Fibroblast of lung (primary cell): ENCODE data around the gene GLDC. TPM values are rescaled to one million over a fixed set of nuclear protein-coding genes. Genes with fewer than 3 reads are reported as not detected.

ENCODE experiments used
- DNase-seq, 2 donors: peaks; one replicate each; pipeline versions ENCODE4 v3.0.0 to v3.0.0-alpha.2; 2010; ENCODE audit warnings: low read depth in 2 of 2
- H2AFZ ChIP-seq: 2 replicates; pipeline ENCODE4 v1.5.1; 2012; ENCODE audit warnings: low read length, control low read depth, inconsistent platforms
- H3K27ac ChIP-seq: 2 replicates; pipeline ENCODE4 v1.5.1; 2011; ENCODE audit warnings: low read length, control low read depth; ENCODE audit not compliant: insufficient read depth
- H3K27me3 ChIP-seq: 2 replicates; pipeline ENCODE4 v1.5.1; 2011; ENCODE audit warnings: mild to moderate bottlenecking, low read length; ENCODE audit not compliant: control insufficient read depth, insufficient read depth
- H3K36me3 ChIP-seq: 2 replicates; pipeline ENCODE4 v1.5.1; 2011; ENCODE audit warnings: low read length; ENCODE audit not compliant: control insufficient read depth, insufficient read depth
- H3K4me1 ChIP-seq: 2 replicates; pipeline ENCODE4 v1.5.1; 2011; ENCODE audit warnings: low read length; ENCODE audit not compliant: control insufficient read depth, insufficient read depth; ENCODE audit errors: extremely low read depth
- H3K4me2 ChIP-seq: 2 replicates; pipeline ENCODE4 v1.5.1; 2011; ENCODE audit warnings: low read length, control low read depth; ENCODE audit not compliant: insufficient read depth; ENCODE audit errors: extremely low read depth
- H3K4me3 ChIP-seq, 4 experiments: fragments of 200-600 bp in 1 of 4; sonication (generic) in 1 of 4; replicated peaks in 1 of 4; 2 replicates each; pipeline ENCODE4 v1.5.1; 2011 to 2016; ENCODE audit warnings: low read length in 4 of 4, low read depth in 3 of 4, mild to moderate bottlenecking in 3 of 4, control low read depth in 2 of 4, inconsistent platforms in 1 of 4, mixed read lengths in 1 of 4; ENCODE audit not compliant: insufficient read depth in 1 of 4; ENCODE audit errors: control extremely low read depth in 1 of 4
- H3K79me2 ChIP-seq: 2 replicates; pipeline ENCODE4 v1.5.1; 2012; ENCODE audit warnings: mild to moderate bottlenecking, low read length, inconsistent platforms; ENCODE audit not compliant: control insufficient read depth, insufficient read depth
- H3K9ac ChIP-seq: 2 replicates; pipeline ENCODE4 v1.5.1; 2011; ENCODE audit warnings: mild to moderate bottlenecking, low read length, control low read depth; ENCODE audit not compliant: insufficient read depth
- H3K9me3 ChIP-seq: 2 replicates; pipeline ENCODE4 v1.5.1; 2012; ENCODE audit warnings: low read depth, low read length; ENCODE audit not compliant: control insufficient read depth, insufficient read depth
- H4K20me1 ChIP-seq: 2 replicates; pipeline ENCODE4 v1.5.1; 2011; ENCODE audit warnings: low read length; ENCODE audit not compliant: control insufficient read depth, insufficient read depth; ENCODE audit errors: extremely low read depth
- EZH2 ChIP-seq: IDR thresholded peaks from 2 replicates; pipeline ENCODE4 v1.5.1; 2012; ENCODE audit warnings: low read length, control low read depth, mild to moderate bottlenecking; ENCODE audit errors: missing control alignments
- polyA plus RNA-seq, 2 donors: library from polyadenylated mRNA; depleted of rRNA in 1 of 2; stranded (reverse) in 1 of 2; unstranded in 1 of 2; fragments of >200 nt; gene quantifications; 2 replicates each; pipeline ENCODE4 v1.2.1, GENCODE V29; 2011 to 2012; ENCODE audit warnings: missing spikeins in 1 of 2
- total RNA-seq: library from RNA; depleted of rRNA; stranded (reverse); fragments of >200 nt; gene quantifications from 2 replicates; pipeline ENCODE4 v1.2.1, GENCODE V29; 2014
- TF ChIP-seq, protein P1 (sequence below), 2 donors: IDR thresholded peaks in 1 of 2; conservative IDR thresholded peaks in 1 of 2; 1 replicate in 1 of 2; 2 replicates in 1 of 2; pipeline ENCODE4 v1.5.1; 2011 to 2012; ENCODE audit warnings: low read length in 2 of 2, control low read depth in 1 of 2, inconsistent platforms in 1 of 2, low read depth in 1 of 2, mild to moderate bottlenecking in 1 of 2

The GLDC gene
- total and polyA plus RNA-seq, 2 donors (not counting 1 experiment from before 2014, with no cell fraction given) = 0.45 to 0.83 TPM

GRCh38 chr9:6562201-6562600 is 83.3 kb downstream of the GLDC start:
- no peak overlapping the region for H3K4me2 ChIP-seq
- H4K20me1 ChIP-seq = no peaks in the 10 kb centered on the region
- H2AFZ ChIP-seq = no peak overlapping the region
- H3K27ac ChIP-seq = no peak overlapping the region
- peaks cover 7% of the 10 kb centered on the region for H3K4me1 ChIP-seq
- TF ChIP-seq, protein P1, sequence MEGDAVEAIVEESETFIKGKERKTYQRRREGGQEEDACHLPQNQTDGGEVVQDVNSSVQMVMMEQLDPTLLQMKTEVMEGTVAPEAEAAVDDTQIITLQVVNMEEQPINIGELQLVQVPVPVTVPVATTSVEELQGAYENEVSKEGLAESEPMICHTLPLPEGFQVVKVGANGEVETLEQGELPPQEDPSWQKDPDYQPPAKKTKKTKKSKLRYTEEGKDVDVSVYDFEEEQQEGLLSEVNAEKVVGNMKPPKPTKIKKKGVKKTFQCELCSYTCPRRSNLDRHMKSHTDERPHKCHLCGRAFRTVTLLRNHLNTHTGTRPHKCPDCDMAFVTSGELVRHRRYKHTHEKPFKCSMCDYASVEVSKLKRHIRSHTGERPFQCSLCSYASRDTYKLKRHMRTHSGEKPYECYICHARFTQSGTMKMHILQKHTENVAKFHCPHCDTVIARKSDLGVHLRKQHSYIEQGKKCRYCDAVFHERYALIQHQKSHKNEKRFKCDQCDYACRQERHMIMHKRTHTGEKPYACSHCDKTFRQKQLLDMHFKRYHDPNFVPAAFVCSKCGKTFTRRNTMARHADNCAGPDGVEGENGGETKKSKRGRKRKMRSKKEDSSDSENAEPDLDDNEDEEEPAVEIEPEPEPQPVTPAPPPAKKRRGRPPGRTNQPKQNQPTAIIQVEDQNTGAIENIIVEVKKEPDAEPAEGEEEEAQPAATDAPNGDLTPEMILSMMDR (conservative IDR thresholded peaks at IDR 0.05 in 1 of 2, IDR thresholded peaks at IDR 0.05 in 1 of 2; ENCODE audit: low read depth in 1 of 2, low read length in 2 of 2) = no peak
- TF ChIP-seq EZH2 = no peak
- DNase-seq = no peak
- no peaks in the 10 kb centered on the region for H3K27me3 ChIP-seq
- no peaks in the 10 kb centered on the region for H3K79me2 ChIP-seq
- H3K36me3 ChIP-seq = no peaks in the 10 kb centered on the region
- no peak overlapping the region for H3K9ac ChIP-seq
- H3K9me3 ChIP-seq = no peaks in the 10 kb centered on the region
- no peak overlapping the region for H3K4me3 ChIP-seq

GRCh38 chr9:6557883-6558616 is 87.5 kb downstream of the GLDC start:
- Histone ChIP-seq H3K4me3 (no peak overlapping the region), H3K4me1 (no peaks in the 10 kb centered on the region), H2AFZ (peak overlapping the region; percentile 13), H3K4me2 (no peak overlapping the region), H3K36me3 (no peaks in the 10 kb centered on the region), H3K27me3 (no peaks in the 10 kb centered on the region), H3K27ac (no peak overlapping the region), H3K9ac (no peak overlapping the region), H4K20me1 (no peaks in the 10 kb centered on the region), H3K79me2 (no peaks in the 10 kb centered on the region), H3K9me3 (no peaks in the 10 kb centered on the region)
- no peak for TF ChIP-seq EZH2
- TF ChIP-seq, protein P1 (conservative IDR thresholded peaks at IDR 0.05 in 1 of 2, IDR thresholded peaks at IDR 0.05 in 1 of 2; ENCODE audit: low read depth in 1 of 2, low read length in 2 of 2) = no peak
- no peak for DNase-seq

GRCh38 chr9:6553866-6554265 is 91.7 kb downstream of the GLDC start:
- Histone ChIP-seq H3K9ac (no peak overlapping the region), H3K27ac (no peak overlapping the region), H2AFZ (no peak overlapping the region)

More at GRCh38 chr9:6553866-6554265, 91.7 kb downstream of the GLDC start:
- DNase-seq = no peak
- H3K36me3 ChIP-seq = no peaks in the 10 kb centered on the region
- no peaks in the 10 kb centered on the region for H3K27me3 ChIP-seq
- no peaks in the 10 kb centered on the region for H3K79me2 ChIP-seq
- no peak overlapping the region for H3K4me3 ChIP-seq
- H3K4me2 ChIP-seq = no peak overlapping the region
- no peaks in the 10 kb centered on the region for H4K20me1 ChIP-seq
- H3K9me3 ChIP-seq = no peaks in the 10 kb centered on the region
- TF ChIP-seq, protein P1 (conservative IDR thresholded peaks at IDR 0.05 in 1 of 2, IDR thresholded peaks at IDR 0.05 in 1 of 2; ENCODE audit: low read depth in 1 of 2, low read length in 2 of 2) = no peak
- no peak for TF ChIP-seq EZH2
- H3K4me1 ChIP-seq = peaks cover 9% of the 10 kb centered on the region
